GM12874 (cell line): Measurements from ENCODE around the gene FBXW4.

Source experiments
- CTCF ChIP-seq: IDR thresholded peaks from 2 replicates; pipeline ENCODE4 v1.5.1; 2011; ENCODE audit warnings: low read depth, mild to moderate bottlenecking, control low read depth, low read length, moderate library complexity; ENCODE audit not compliant: insufficient read depth

The FBXW4 gene

GRCh38 chr10:101616415-101617101 is 78.4 kb downstream of the FBXW4 start:
- no peak for TF ChIP-seq CTCF

- no peak for TF ChIP-seq CTCF
These were observed 79.3 kb downstream of the FBXW4 start for GRCh38 chr10:101615525-101616116.

GRCh38 chr10:101614663-101615524 is 80.1 kb downstream of the FBXW4 start:
- TF ChIP-seq CTCF: no peak

GRCh38 chr10:101613646-101614045 is 81.3 kb downstream of the FBXW4 start:
- no peak for TF ChIP-seq CTCF

- TF ChIP-seq CTCF: no peak
These were observed 82.1 kb downstream of the FBXW4 start for GRCh38 chr10:101612872-101613271.

- TF ChIP-seq CTCF: no peak
These were observed 82.9 kb downstream of the FBXW4 start for GRCh38 chr10:101612086-101612485.
